Dermis blood vessel endothelial cell (primary cell): ENCODE results near the gene MIER1. TPM values are rescaled to one million over a fixed set of nuclear protein-coding genes. Genes with fewer than 3 reads are reported as not detected.
"Not testable (repeated sequence)": the region's sequence is repeated elsewhere in the genome, so short reads cannot be mapped to it uniquely, and the experiment has no call there.

ENCODE experiments used
- DNase-seq: peaks from one replicate; pipeline ENCODE4 v3.0.0; 2010
- total RNA-seq: library from RNA; depleted of rRNA; stranded (reverse); fragments of >200 nt; gene quantifications from 2 replicates; pipeline ENCODE4 v1.2.3, GENCODE V29; 2014

The MIER1 gene
- total RNA-seq, result 26.9 and 34.0 TPM in 2 replicates

- peak; percentile 99 for DNase-seq
These were observed at the start of gene MIER1, which contains the start of gene DNAI4 for GRCh38 chr1:66924756-66925557. Gene MIER1, plus strand, starts transcription at chr1:66924990. Its CDS starts 39 bp downstream, at chr1:66925029. Gene DNAI4, minus strand, starts transcription at chr1:66924856. Its CDS starts 25 bp downstream, at chr1:66924831.

- DNase-seq, result no peak
These were observed 48.1 kb upstream of the MIER1 start for GRCh38 chr1:66876664-66877063.

DNA sequence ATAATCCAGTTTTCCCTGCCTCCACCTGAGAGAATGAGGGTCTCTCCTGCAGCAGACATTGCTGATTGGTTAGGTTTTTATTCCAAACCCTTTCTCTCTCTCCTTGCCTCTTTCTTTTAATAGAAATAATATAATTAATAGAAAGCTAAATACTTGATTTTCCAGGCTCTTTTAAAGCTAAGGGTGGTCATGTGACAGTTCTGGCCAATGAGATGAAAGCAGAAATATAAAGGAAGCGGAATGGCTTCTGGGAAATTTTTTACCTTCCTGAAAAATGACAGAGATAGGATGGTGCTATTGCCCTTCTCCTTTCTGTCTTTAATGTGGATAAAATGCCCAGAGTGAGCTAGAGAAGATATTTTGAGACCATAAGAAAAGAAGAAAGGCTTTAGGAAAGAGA lies 35.8 kb upstream of the MIER1 start:
- no peak for DNase-seq

- DNase-seq, result no peak
These were observed 34.2 kb upstream of the MIER1 start for GRCh38 chr1:66890621-66891020.

- DNase-seq, result no peak
These were observed 31.1 kb upstream of the MIER1 start for GRCh38 chr1:66893712-66894111.

DNA sequence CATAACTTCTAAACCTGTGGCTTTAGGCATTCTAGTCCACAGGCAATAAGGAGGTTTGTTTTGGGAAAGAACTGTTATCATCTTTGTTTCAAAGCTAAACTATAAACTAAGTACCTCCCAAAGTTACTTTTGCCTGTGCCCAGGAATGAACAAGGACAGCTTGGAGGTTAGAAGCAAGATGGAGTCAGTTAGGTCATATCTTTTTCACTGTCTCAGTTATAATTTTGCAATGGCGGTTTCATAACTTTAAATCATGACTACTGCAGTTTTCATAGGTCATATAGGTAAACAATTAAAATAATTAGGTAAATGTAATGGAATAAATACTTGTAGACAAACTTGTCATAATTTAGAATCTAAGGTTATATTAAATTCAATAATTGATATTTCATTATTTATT lies 9.6 kb upstream of the MIER1 start:
- not testable (repeated sequence) for DNase-seq

GRCh38 chr1:66916320-66916719 lies 8.5 kb upstream of the MIER1 start:
- no peak for DNase-seq

- no peak for DNase-seq
These were observed 7.3 kb upstream of the MIER1 start for GRCh38 chr1:66917476-66917875.

DNA sequence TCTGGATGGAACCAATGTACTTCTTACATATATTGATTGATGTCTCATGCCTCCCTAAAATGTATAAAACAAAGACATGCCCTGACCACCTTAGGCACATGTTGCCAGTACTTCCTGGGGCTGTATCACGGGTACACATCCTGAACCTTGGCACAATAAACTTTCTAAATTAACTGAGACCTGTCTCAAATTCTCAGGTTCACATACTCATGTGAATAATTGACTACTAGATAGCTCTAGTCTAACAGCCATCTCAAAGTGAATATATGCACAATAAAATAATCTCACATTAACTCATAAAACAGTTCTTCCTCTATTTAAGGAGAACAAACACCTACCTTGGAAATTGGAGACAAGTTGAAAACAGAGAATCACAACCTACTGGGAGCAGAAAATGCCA lies 5.7 kb upstream of the MIER1 start:
- DNase-seq, result no peak

DNA sequence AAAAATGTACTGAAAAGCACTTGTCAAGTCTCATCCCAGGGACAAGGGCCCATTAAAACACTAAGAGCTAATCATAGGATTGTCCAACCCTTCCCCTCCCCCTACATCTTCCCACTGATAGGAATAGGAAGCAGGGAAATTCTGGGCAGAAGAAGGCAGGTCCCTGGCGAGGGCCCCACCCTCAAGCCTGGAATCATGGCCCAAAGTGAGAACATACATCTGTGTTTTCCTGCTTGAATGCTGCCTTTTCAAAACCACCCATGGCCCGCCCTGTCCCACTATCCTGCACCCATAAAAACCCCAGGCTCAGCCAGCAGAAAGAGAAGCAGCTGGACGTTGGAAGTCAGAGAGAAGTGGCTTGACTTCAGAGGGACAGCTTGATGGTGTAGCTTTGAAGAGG lies 5.0 kb upstream of the MIER1 start:
- DNase-seq, result no peak

DNA sequence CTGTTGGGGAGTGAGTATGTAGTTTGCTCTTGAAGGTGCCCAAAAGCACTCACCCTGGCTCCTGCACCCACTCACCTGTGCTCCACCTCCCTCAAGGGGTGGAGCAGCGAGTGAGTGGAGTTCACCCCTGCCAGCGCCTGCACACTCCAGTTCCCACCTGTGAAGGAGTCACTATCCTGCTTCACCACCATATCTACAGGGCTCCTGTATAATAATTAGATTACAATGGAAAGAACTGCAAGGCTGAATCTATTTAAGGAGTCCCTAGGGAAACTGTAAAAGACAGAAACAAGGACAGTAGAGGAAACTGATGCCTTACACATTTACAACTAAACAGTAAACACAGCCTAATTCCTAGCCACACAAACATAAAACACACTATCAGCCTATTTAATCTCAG lies 4.2 kb upstream of the MIER1 start:
- DNase-seq, result no peak

DNA sequence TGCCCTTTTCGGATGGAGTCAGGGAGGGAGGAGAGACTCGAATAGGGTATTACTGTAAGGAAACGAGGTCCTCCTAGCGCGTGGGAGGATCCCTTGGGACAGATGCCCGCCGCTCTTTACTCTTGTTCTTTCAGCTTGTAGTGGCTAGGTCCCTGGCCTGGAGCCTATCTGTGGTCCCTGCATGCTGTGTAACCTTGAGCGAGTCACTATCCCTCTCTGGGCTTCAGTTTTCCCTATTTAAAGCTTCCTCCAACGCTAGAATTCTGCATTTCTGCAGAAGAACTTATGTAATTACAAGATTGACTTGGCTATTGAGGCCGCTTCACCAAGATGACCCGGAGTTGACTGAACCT lies 744 bp downstream of the MIER1 start:
- no peak for DNase-seq

- peak; percentile 7 for DNase-seq
These were observed 1.2 kb downstream of the MIER1 start for GRCh38 chr1:66925944-66926343.

GRCh38 chr1:66927528-66927927 lies 2.7 kb downstream of the MIER1 start:
- no peak for DNase-seq

- DNase-seq, result peak; percentile 15
These were observed 4.4 kb downstream of the MIER1 start for GRCh38 chr1:66929146-66929688.

DNA sequence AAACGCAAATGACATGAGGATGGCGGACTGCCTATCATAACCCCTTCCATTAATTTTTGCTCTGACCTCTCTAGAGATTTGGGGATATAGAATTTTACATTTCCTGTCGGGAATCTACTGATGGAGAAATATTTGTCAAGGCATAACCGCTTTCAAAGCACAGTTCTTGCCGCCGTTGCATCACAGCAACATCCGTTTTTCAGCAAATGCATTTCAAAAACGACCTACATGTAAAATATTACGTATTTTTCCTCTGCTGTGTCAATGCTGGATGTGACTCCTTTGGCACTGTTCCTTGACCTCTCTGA lies 4.9 kb downstream of the MIER1 start:
- no peak for DNase-seq

- peak; percentile 97 for DNase-seq
These were observed 5.4 kb downstream of the MIER1 start for GRCh38 chr1:66929999-66930822.

- DNase-seq, result no peak
These were observed 6.0 kb downstream of the MIER1 start for GRCh38 chr1:66930823-66931174.

- DNase-seq, result peak; percentile 24
These were observed 6.8 kb downstream of the MIER1 start for GRCh38 chr1:66931590-66931989.

DNA sequence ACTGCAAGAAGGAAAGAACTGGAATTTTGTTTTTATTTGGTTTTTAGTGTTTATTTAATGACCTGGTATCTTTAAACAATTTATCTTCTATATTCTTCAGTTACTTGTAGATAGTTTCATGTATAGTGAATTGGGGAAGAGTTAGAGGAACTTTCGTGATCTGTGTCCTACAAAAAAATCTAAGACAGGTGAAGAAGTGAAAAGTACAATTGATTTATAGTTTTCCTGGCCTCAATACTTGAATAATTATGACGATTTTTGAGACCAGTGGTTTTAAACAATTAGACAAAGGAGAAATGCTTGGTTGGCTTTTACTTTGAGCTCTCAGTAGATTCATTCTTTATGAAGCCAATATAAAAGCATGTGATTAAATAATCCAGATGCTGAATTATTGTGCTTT lies 7.5 kb downstream of the MIER1 start:
- no peak for DNase-seq

GRCh38 chr1:66933887-66934700 lies 9.3 kb downstream of the MIER1 start:
- DNase-seq, result peak; percentile 8

GRCh38 chr1:66937529-66938234 lies 12.9 kb downstream of the MIER1 start:
- no peak for DNase-seq
